Measurements from ENCODE around the gene SLC26A9.

DNA sequence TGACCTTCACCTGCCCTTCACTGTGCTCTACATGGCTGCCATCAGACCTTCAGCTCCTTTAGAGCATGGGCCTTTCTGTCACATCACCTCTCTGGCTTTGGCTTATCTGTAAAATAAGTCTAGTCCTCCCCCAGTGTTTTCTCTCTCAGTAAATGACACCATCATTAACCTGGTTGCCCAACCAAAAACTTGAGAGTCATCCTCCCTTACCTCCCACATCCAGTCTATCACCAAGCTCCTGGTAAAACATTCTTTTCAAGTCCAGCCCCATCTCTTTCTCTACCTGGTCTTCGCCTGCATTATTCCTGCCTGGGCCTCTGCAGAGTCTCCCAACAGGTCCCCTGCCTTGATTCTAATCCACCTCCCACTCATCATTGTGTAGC, 13.1 kb downstream of the SLC26A9 start:
- TF ChIP-seq, protein P1, sequence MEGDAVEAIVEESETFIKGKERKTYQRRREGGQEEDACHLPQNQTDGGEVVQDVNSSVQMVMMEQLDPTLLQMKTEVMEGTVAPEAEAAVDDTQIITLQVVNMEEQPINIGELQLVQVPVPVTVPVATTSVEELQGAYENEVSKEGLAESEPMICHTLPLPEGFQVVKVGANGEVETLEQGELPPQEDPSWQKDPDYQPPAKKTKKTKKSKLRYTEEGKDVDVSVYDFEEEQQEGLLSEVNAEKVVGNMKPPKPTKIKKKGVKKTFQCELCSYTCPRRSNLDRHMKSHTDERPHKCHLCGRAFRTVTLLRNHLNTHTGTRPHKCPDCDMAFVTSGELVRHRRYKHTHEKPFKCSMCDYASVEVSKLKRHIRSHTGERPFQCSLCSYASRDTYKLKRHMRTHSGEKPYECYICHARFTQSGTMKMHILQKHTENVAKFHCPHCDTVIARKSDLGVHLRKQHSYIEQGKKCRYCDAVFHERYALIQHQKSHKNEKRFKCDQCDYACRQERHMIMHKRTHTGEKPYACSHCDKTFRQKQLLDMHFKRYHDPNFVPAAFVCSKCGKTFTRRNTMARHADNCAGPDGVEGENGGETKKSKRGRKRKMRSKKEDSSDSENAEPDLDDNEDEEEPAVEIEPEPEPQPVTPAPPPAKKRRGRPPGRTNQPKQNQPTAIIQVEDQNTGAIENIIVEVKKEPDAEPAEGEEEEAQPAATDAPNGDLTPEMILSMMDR (IDR thresholded peaks at IDR 0.05): no peak
- no peak for TF ChIP-seq POLR2A (IDR thresholded peaks at IDR 0.05)
